GM12892 (cell line): Measurements from ENCODE around the gene ZNF423.

Experiments
- DNase-seq: peaks from one replicate; pipeline ENCODE4 v3.0.0; 2011; ENCODE audit not compliant: insufficient read length
- FAIRE-seq: peaks from 2 replicates; lab custom pipeline; 2011; peaks lifted over from hg19 to GRCh38; lab: Jason Lieb, UNC
- POLR2A ChIP-seq: IDR thresholded peaks from 2 replicates; pipeline ENCODE4 v1.6.1; 2011; ENCODE audit warnings: low read depth, low read length, control low read depth
- POLR2AphosphoS5 ChIP-seq: IDR thresholded peaks from 2 replicates; pipeline ENCODE4 v1.6.1; 2011; ENCODE audit warnings: low read depth, low read length, control low read depth
- TAF1 ChIP-seq: IDR thresholded peaks from 2 replicates; pipeline ENCODE4 v1.6.1; 2011; ENCODE audit warnings: low read depth, mild to moderate bottlenecking, control low read depth, low read length, borderline replicate concordance

Gene ZNF423

GRCh38 chr16:49643429-49644144 is 212.3 kb downstream of the ZNF423 start:
- DNase-seq (no peak), FAIRE-seq (no peak)
- TF ChIP-seq TAF1: no peak
- no peak for TF ChIP-seq POLR2AphosphoS5
- no peak for TF ChIP-seq POLR2A

- no peak for FAIRE-seq
- TF ChIP-seq POLR2A: no peak
- no peak for TF ChIP-seq POLR2AphosphoS5
- TF ChIP-seq TAF1: no peak
- no peak for DNase-seq
Observed at GRCh38 chr16:49641250-49641649, 214.7 kb downstream of the ZNF423 start.

- DNase-seq (no peak), FAIRE-seq (no peak)
- TF ChIP-seq TAF1 (no peak), POLR2A (no peak), POLR2AphosphoS5 (no peak)
Observed at GRCh38 chr16:49640581-49640980, 215.3 kb downstream of the ZNF423 start.

GRCh38 chr16:49639739-49640431 is 216.0 kb downstream of the ZNF423 start:
- FAIRE-seq: no peak
- no peak for DNase-seq
- TF ChIP-seq POLR2AphosphoS5: no peak
- no peak for TF ChIP-seq POLR2A
- TF ChIP-seq TAF1: no peak

- FAIRE-seq (no peak), DNase-seq (no peak)
- TF ChIP-seq POLR2AphosphoS5 (no peak), TAF1 (no peak), POLR2A (no peak)
Observed at GRCh38 chr16:49638673-49639610, 217.0 kb downstream of the ZNF423 start.

GRCh38 chr16:49637933-49638672 is 217.8 kb downstream of the ZNF423 start:
- no peak for TF ChIP-seq TAF1
- TF ChIP-seq POLR2A: no peak
- TF ChIP-seq POLR2AphosphoS5: no peak
- DNase-seq (no peak), FAIRE-seq (no peak)

- no peak for FAIRE-seq
Observed at GRCh38 chr16:49637511-49637910, 218.4 kb downstream of the ZNF423 start.

GRCh38 chr16:49636608-49637007 is 219.3 kb downstream of the ZNF423 start:
- FAIRE-seq (no peak), DNase-seq (no peak)
- no peak for TF ChIP-seq TAF1
- TF ChIP-seq POLR2A: no peak
- TF ChIP-seq POLR2AphosphoS5: no peak

More at GRCh38 chr16:49637511-49637910, 218.4 kb downstream of the ZNF423 start:
- TF ChIP-seq POLR2AphosphoS5 (no peak), TAF1 (no peak), POLR2A (no peak)
- no peak for DNase-seq

- TF ChIP-seq POLR2AphosphoS5: no peak
- TF ChIP-seq TAF1: no peak
- no peak for TF ChIP-seq POLR2A
- FAIRE-seq: no peak
- no peak for DNase-seq
Observed at GRCh38 chr16:49635591-49636581, 220.0 kb downstream of the ZNF423 start.

- DNase-seq: no peak
Observed at GRCh38 chr16:49635009-49635350, 220.9 kb downstream of the ZNF423 start.

More at GRCh38 chr16:49635009-49635350, 220.9 kb downstream of the ZNF423 start:
- no peak for FAIRE-seq
- TF ChIP-seq POLR2AphosphoS5 (no peak), POLR2A (no peak), TAF1 (no peak)
